SK-N-MC (cell line): ENCODE measurements around the gene FAM107B.

Experiments used
- EZH2 ChIP-seq: fragments of 200-600 bp; sonication (generic); IDR thresholded peaks from one replicate; pipeline ENCODE4 v1.6.1; 2017; ENCODE audit warnings: antibody characterized with exemption
- POLR2AphosphoS5 ChIP-seq: IDR thresholded peaks from 2 replicates; pipeline ENCODE4 v1.6.1; 2012; ENCODE audit warnings: mild to moderate bottlenecking, low read depth, low read length, borderline replicate concordance

DNA sequence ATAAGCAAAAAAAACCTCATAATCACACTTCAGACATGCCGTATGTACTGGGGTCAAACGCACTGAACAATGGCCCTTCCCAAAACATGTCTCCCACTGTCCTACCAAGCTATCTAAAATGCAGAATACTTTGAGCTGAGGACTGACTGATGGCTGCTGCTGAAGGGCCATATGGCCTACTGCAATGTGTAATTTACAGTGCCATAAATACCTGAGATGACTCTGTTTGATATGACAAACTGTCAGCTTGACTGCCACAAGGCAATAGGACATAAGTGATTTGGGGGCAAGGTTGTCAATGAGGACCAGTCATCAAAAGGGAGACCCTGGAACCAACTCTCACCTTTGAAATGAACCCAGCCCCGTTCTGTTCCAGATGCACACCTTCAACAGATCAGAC lies 256.5 kb downstream of the FAM107B start:
- no peak for TF ChIP-seq EZH2
- no peak for TF ChIP-seq POLR2AphosphoS5
